Neural progenitor cell (in vitro differentiated cells): ENCODE measurements around the gene TCEANC2. TPM values are rescaled to one million over a fixed set of nuclear protein-coding genes. Genes with fewer than 3 reads are reported as not detected.

Source experiments
- DNase-seq: peaks from one replicate; pipeline ENCODE4 v3.0.0-alpha.2; 2016; ENCODE audit warnings: low spot score
- H2AFZ ChIP-seq: fragments of 200-600 bp; sonication (generic); replicated peaks from 2 replicates; pipeline ENCODE4 v1.6.1; 2016; ENCODE audit warnings: antibody characterized with exemption
- H3F3A ChIP-seq: fragments of 200-600 bp; sonication (generic); 2 replicates; pipeline ENCODE4 v1.6.1; 2016; ENCODE audit warnings: antibody characterized with exemption, low read depth
- H3K27ac ChIP-seq: fragments of 200-600 bp; sonication (generic); 2 replicates; pipeline ENCODE4 v1.5.1; 2016; ENCODE audit warnings: mild to moderate bottlenecking
- H3K27me3 ChIP-seq: fragments of 200-600 bp; sonication (generic); 2 replicates; pipeline ENCODE4 v1.6.1; 2016; ENCODE audit warnings: mild to moderate bottlenecking, moderate library complexity
- H3K36me3 ChIP-seq: fragments of 200-600 bp; sonication (generic); 2 replicates; pipeline ENCODE4 v1.5.1; 2016
- H3K4me1 ChIP-seq: fragments of 200-600 bp; sonication (generic); 2 replicates; pipeline ENCODE4 v1.6.1; 2016; ENCODE audit warnings: mixed run types
- H3K4me2 ChIP-seq: fragments of 200-600 bp; sonication (generic); 2 replicates; pipeline ENCODE4 v1.6.1; 2016
- H3K4me3 ChIP-seq: fragments of 200-600 bp; sonication (generic); 2 replicates; pipeline ENCODE4 v1.5.1; 2016
- H3K79me2 ChIP-seq: fragments of 200-600 bp; sonication (generic); 2 replicates; pipeline ENCODE4 v1.6.1; 2016; ENCODE audit warnings: low read depth
- H3K9ac ChIP-seq: fragments of 200-600 bp; sonication (generic); 2 replicates; pipeline ENCODE4 v1.6.1; 2016
- H3K9me3 ChIP-seq: fragments of 200-600 bp; sonication (generic); 2 replicates; pipeline ENCODE4 v1.5.1; 2016; ENCODE audit warnings: low read depth
- H4K20me1 ChIP-seq: fragments of 200-600 bp; sonication (generic); 2 replicates; pipeline ENCODE4 v1.6.1; 2016; ENCODE audit warnings: low read depth
- H3K27ac Mint-ChIP-seq: 3 replicates; pipeline ENCODE4 v1.8.0; 2021; ENCODE audit warnings: mixed read lengths
- H3K27me3 Mint-ChIP-seq: 2 replicates; pipeline ENCODE4 v1.8.0; 2022; ENCODE audit warnings: low read depth, mild to moderate bottlenecking, inconsistent platforms, moderate library complexity, mixed read lengths; ENCODE audit not compliant: insufficient read depth
- H3K36me3 Mint-ChIP-seq: 3 replicates; pipeline ENCODE4 v1.8.0; 2021; ENCODE audit warnings: mixed read lengths
- H3K4me1 Mint-ChIP-seq: 3 replicates; pipeline ENCODE4 v1.8.0; 2021; ENCODE audit warnings: mixed read lengths
- H3K4me3 Mint-ChIP-seq: 3 replicates; pipeline ENCODE4 v1.8.0; 2021; ENCODE audit warnings: mild to moderate bottlenecking, moderate library complexity, mixed read lengths
- H3K9me3 Mint-ChIP-seq: 3 replicates; pipeline ENCODE4 v1.8.0; 2020; ENCODE audit warnings: mixed read lengths
- CTCF ChIP-seq: fragments of 200-600 bp; sonication (generic); IDR thresholded peaks from 2 replicates; pipeline ENCODE4 v1.5.1; 2017; ENCODE audit warnings: antibody characterized with exemption, mild to moderate bottlenecking
- EZH2 ChIP-seq: fragments of 200-600 bp; sonication (generic); IDR thresholded peaks from 2 replicates; pipeline ENCODE4 v1.6.1; 2017; ENCODE audit warnings: antibody characterized with exemption, mild to moderate bottlenecking, moderate library complexity
- EZH2phosphoT487 ChIP-seq: fragments of 200-600 bp; sonication (generic); IDR thresholded peaks from 2 replicates; pipeline ENCODE4 v1.6.1; 2017; ENCODE audit warnings: antibody characterized with exemption
- total RNA-seq: library from RNA; depleted of rRNA; stranded (reverse); fragments of >200 nt; gene quantifications from 2 replicates; pipeline ENCODE4 v1.2.3, GENCODE V29; 2015; ENCODE audit warnings: low replicate concordance

TCEANC2 gene
- total RNA-seq, 1 donor from 2014 or later = 11.6 TPM

DNA sequence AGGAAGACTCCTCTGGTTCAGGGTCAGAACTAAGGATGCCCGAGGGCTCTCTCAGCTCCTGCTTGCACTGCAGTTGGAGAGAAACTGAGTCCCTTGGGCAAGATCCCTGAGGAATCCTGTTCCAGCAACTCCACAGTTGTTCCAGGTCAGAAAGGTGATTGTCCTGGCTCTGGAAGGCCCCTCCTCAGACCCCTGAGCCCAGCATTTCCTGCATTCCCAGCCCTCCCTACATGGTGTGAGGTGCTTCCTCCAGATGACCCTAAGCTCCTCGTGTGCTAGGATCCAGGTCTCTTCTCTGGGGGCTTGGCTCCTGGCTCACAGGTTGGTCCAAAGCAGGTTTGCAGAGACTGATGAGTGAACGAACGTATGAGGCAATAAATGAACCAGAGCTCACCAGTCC lies 46.9 kb upstream of the TCEANC2 start:
- no peak overlapping the region for H3K27ac Mint-ChIP-seq
- Histone ChIP-seq H3K4me1 (no peaks in the 10 kb centered on the region), H3K79me2 (no peaks in the 10 kb centered on the region), H4K20me1 (no peaks in the 10 kb centered on the region), H2AFZ (no peak overlapping the region), H3K27ac (no peak overlapping the region), H3K9ac (no peak overlapping the region), H3K9me3 (no peaks in the 10 kb centered on the region), H3K27me3 (no peaks in the 10 kb centered on the region), H3K4me2 (no peak overlapping the region), H3K4me3 (no peak overlapping the region), H3F3A (no peaks in the 10 kb centered on the region), H3K36me3 (no peaks in the 10 kb centered on the region)
- H3K9me3 Mint-ChIP-seq = peaks cover 4% of the 10 kb centered on the region
- DNase-seq = no peak
- no peaks in the 10 kb centered on the region for H3K36me3 Mint-ChIP-seq
- no peak for TF ChIP-seq EZH2phosphoT487
- no peak for TF ChIP-seq EZH2
- TF ChIP-seq CTCF = no peak
- H3K4me1 Mint-ChIP-seq = peaks cover 2% of the 10 kb centered on the region
- no peak overlapping the region for H3K4me3 Mint-ChIP-seq
- peaks cover 25% of the 10 kb centered on the region for H3K27me3 Mint-ChIP-seq

DNA sequence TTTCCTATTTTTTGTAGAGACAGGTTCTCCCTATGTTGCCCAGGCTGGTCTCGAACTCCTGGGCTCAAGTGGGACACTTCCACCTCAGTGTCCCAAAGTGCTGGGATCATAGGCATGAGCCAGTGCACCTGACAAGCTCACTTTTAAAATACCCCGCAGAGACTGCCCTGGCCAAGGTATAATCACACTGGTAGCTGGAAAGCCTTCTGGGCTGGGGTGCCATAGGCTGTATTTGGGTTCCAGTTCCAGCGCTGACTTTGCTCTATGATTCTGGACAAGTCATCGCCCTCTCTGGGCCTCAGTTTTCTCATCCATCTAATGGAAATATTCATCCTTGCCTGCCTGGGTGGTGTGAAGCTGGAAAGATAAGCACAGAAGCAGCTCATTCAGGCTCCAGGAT lies 45.8 kb upstream of the TCEANC2 start:
- Histone ChIP-seq H3K9me3 (no peaks in the 10 kb centered on the region), H4K20me1 (no peaks in the 10 kb centered on the region), H3K27me3 (no peaks in the 10 kb centered on the region), H2AFZ (no peak overlapping the region), H3K27ac (no peak overlapping the region), H3K9ac (no peak overlapping the region), H3K4me3 (no peak overlapping the region), H3K4me2 (no peak overlapping the region), H3K36me3 (no peaks in the 10 kb centered on the region), H3F3A (no peaks in the 10 kb centered on the region), H3K79me2 (no peaks in the 10 kb centered on the region), H3K4me1 (no peaks in the 10 kb centered on the region)
- Mint-ChIP-seq H3K4me3 (no peak overlapping the region), H3K27ac (no peak overlapping the region), H3K9me3 (peaks cover 4% of the 10 kb centered on the region), H3K4me1 (peaks cover 2% of the 10 kb centered on the region), H3K36me3 (no peaks in the 10 kb centered on the region), H3K27me3 (peaks cover 26% of the 10 kb centered on the region)
- no peak for TF ChIP-seq CTCF
- TF ChIP-seq EZH2 = no peak
- no peak for TF ChIP-seq EZH2phosphoT487
- no peak for DNase-seq

- peaks cover 18% of the 10 kb centered on the region for H3K27me3 Mint-ChIP-seq
- no peak overlapping the region for H2AFZ ChIP-seq
- H3K4me1 Mint-ChIP-seq = peaks cover 5% of the 10 kb centered on the region
- H3K9me3 Mint-ChIP-seq = peaks cover 4% of the 10 kb centered on the region
- H4K20me1 ChIP-seq = no peaks in the 10 kb centered on the region
- H3K27ac Mint-ChIP-seq = no peak overlapping the region
- H3F3A ChIP-seq = no peaks in the 10 kb centered on the region
- TF ChIP-seq EZH2phosphoT487 = no peak
- no peak for TF ChIP-seq EZH2
- no peak for TF ChIP-seq CTCF
- H3K27ac ChIP-seq = no peak overlapping the region
- no peak for DNase-seq
- H3K4me3 ChIP-seq = no peak overlapping the region
- H3K9me3 ChIP-seq = no peaks in the 10 kb centered on the region
- no peak overlapping the region for H3K9ac ChIP-seq
- no peaks in the 10 kb centered on the region for H3K36me3 ChIP-seq
- H3K4me3 Mint-ChIP-seq = no peak overlapping the region
- no peaks in the 10 kb centered on the region for H3K36me3 Mint-ChIP-seq
- no peaks in the 10 kb centered on the region for H3K4me1 ChIP-seq
- H3K27me3 ChIP-seq = no peaks in the 10 kb centered on the region
- no peaks in the 10 kb centered on the region for H3K79me2 ChIP-seq
- H3K4me2 ChIP-seq = no peak overlapping the region
Measured at GRCh38 chr1:54008876-54009275, 44.5 kb upstream of the TCEANC2 start.

- Histone ChIP-seq H3K9me3 (no peaks in the 10 kb centered on the region), H3K27me3 (no peaks in the 10 kb centered on the region), H3K4me2 (no peak overlapping the region), H4K20me1 (no peaks in the 10 kb centered on the region), H2AFZ (no peak overlapping the region), H3F3A (no peaks in the 10 kb centered on the region), H3K9ac (no peak overlapping the region), H3K36me3 (no peaks in the 10 kb centered on the region), H3K27ac (no peak overlapping the region), H3K4me3 (no peak overlapping the region), H3K79me2 (no peaks in the 10 kb centered on the region), H3K4me1 (no peaks in the 10 kb centered on the region)
- H3K4me3 Mint-ChIP-seq = no peak overlapping the region
- peaks cover 5% of the 10 kb centered on the region for H3K4me1 Mint-ChIP-seq
- TF ChIP-seq EZH2 (no peak), EZH2phosphoT487 (no peak), CTCF (no peak)
- H3K9me3 Mint-ChIP-seq = peaks cover 4% of the 10 kb centered on the region
- H3K36me3 Mint-ChIP-seq = no peaks in the 10 kb centered on the region
- peak overlapping the region; percentile 4 for H3K27ac Mint-ChIP-seq
- H3K27me3 Mint-ChIP-seq = peaks cover 18% of the 10 kb centered on the region
- no peak for DNase-seq
Measured at GRCh38 chr1:54009406-54009805, 44.0 kb upstream of the TCEANC2 start.
